Endothelial cell of umbilical vein (primary cell): ENCODE measurements around the gene STK24.

ENCODE experiments used
- CTCF ChIP-seq, 2 donors: IDR thresholded peaks; 1 replicate in 1 of 2; 2 replicates in 1 of 2; pipeline ENCODE4 v1.5.1; 2011; ENCODE audit warnings: low read length in 2 of 2, mild to moderate bottlenecking in 2 of 2, moderate library complexity in 2 of 2, control low read depth in 1 of 2, inconsistent platforms in 1 of 2, low read depth in 1 of 2; ENCODE audit not compliant: insufficient read depth in 1 of 2; ENCODE audit errors: extremely low read depth in 1 of 2
- EZH2 ChIP-seq: IDR thresholded peaks from 2 replicates; pipeline ENCODE4 v1.6.1; 2012; ENCODE audit warnings: borderline replicate concordance, low read depth, mild to moderate bottlenecking, moderate library complexity, low read length, inconsistent platforms; ENCODE audit not compliant: severe bottlenecking
- GATA2 ChIP-seq: IDR thresholded peaks from 2 replicates; pipeline ENCODE4 v1.7.0; 2011; ENCODE audit warnings: low read depth, mild to moderate bottlenecking, moderate library complexity, mixed read lengths, low read length; ENCODE audit not compliant: insufficient read length, insufficient read depth
- POLR2A ChIP-seq: IDR thresholded peaks from 2 replicates; pipeline ENCODE4 v1.6.1; 2012; ENCODE audit warnings: low read depth, mild to moderate bottlenecking, control low read depth, low read length

GRCh38 chr13:98396071-98396710 is 180.7 kb downstream of the STK24 start:
- TF ChIP-seq CTCF (IDR thresholded peaks at IDR 0.05; ENCODE audit: extremely low read depth in 1 of 2, insufficient read depth in 1 of 2, low read depth in 1 of 2, low read length in 2 of 2) (no peak), EZH2 (no peak), POLR2A (no peak), GATA2 (no peak)
